ENCODE data around the gene HSPA8. TPM values are rescaled to one million over a fixed set of nuclear protein-coding genes. Genes with fewer than 3 reads are reported as not detected.

HSPA8 gene
- total and polyA plus RNA-seq, 10 of the 15 experiments (the other 5 are each of a cell fraction or from before 2014, with no cell fraction given), result 1,190 to 3,205 (median 2,045) TPM

- ATAC-seq, result no peak
- intact Hi-C loops (cut with micrococcal nuclease; ENCODE audit: unreplicated experiment) (no loop called here), in situ Hi-C loops (cut with MboI) (no loop called here)
- no peaks in the 10 kb centered on the region for H4K20me1 ChIP-seq (ENCODE audit: control insufficient read depth, insufficient read depth)
- TF ChIP-seq DPF2 (IDR thresholded peaks at IDR 0.05) (no peak), RCOR1 (conservative IDR thresholded peaks at IDR 0.05; ENCODE audit: low read depth, low read length) (no peak), IRF4 (IDR thresholded peaks at IDR 0.05; ENCODE audit: low read depth, low read length) (no peak), IKZF1 (conservative IDR thresholded peaks at IDR 0.05) (no peak), BRCA1 (IDR thresholded peaks at IDR 0.05; ENCODE audit: low read depth, low read length) (no peak), NFYA (IDR thresholded peaks at IDR 0.05; ENCODE audit: borderline replicate concordance, low read depth, low read length) (no peak), BCL11A (IDR thresholded peaks at IDR 0.05; ENCODE audit: low read depth, low read length) (no peak), YY1 (IDR thresholded peaks at IDR 0.05; ENCODE audit: low read depth, low read length) (no peak), PML (IDR thresholded peaks at IDR 0.05; ENCODE audit: low read length) (no peak), CBX5 (IDR thresholded peaks at IDR 0.05; ENCODE audit: low read depth) (no peak), RUNX3 (IDR thresholded peaks at IDR 0.05; ENCODE audit: low read length) (no peak), JUND (IDR thresholded peaks at IDR 0.05; ENCODE audit: low read depth, low read length) (no peak), CBX3 (IDR thresholded peaks at IDR 0.05; ENCODE audit: borderline replicate concordance, low read depth) (no peak), POLR2AphosphoS2 (IDR thresholded peaks at IDR 0.05; ENCODE audit: low read depth, low read length) (no peak), CUX1 (IDR thresholded peaks at IDR 0.05; ENCODE audit: insufficient replicate concordance, low read depth, low read length) (no peak), ZBTB4 (CRISPR knock-in tag; IDR thresholded peaks at IDR 0.05) (no peak), STAT1 (conservative IDR thresholded peaks at IDR 0.05) (no peak), MEF2A (IDR thresholded peaks at IDR 0.05; ENCODE audit: insufficient read depth, low read depth, low read length) (no peak), ZBED1 (IDR thresholded peaks at IDR 0.05; ENCODE audit: borderline replicate concordance) (no peak)
- H3K27ac ChIP-seq (ENCODE audit: control insufficient read depth, insufficient read depth), result no peak overlapping the region
- ChIA-PET POLR2A (no interaction called here), RAD21 (ENCODE audit: unreplicated experiment) (no interaction called here), SMC1A (ENCODE audit: uncharacterized antibody, unreplicated experiment) (interaction anchor here (1.0 to 1.9 kb wide), 3 partner anchors 13 to 19 kb away, joined by 4 to 7 read pairs (median 4); no protein-coding TSS in a partner anchor), CTCF (interaction anchor here (0.7 to 1.6 kb wide), 2 partner anchors 28 to 30 kb away, joined by 3 to 6 read pairs; no protein-coding TSS in a partner anchor)
- H3K4me2 ChIP-seq (ENCODE audit: control insufficient read depth, insufficient read depth), result no peak overlapping the region
- no TSS peak for BruUV-seq (replicated peaks)
- no peaks in the 10 kb centered on the region for H3K36me3 ChIP-seq (ENCODE audit: control insufficient read depth in 2 of 2, insufficient read depth in 2 of 2, low read length in 1 of 2)
- DNase-seq (ENCODE audit: low read depth, low spot score), result no peak
- no peak overlapping the region for H3K9ac ChIP-seq (ENCODE audit: control insufficient read depth, insufficient read depth, low read length)
- no peaks in the 10 kb centered on the region for H3K27me3 ChIP-seq (replicated peaks in 1 of 2; ENCODE audit: control insufficient read depth in 2 of 2, insufficient read depth in 2 of 2, low read length in 1 of 2)
- peaks cover 2% of the 10 kb centered on the region; the same call in 2 of the 3 replicates for H3K9me3 ChIP-seq (replicated peaks; ENCODE audit: control insufficient read depth, insufficient read depth, low read length)
- no peak for FAIRE-seq
- no peak overlapping the region for H3K4me3 ChIP-seq
- no peak overlapping the region for H2AFZ ChIP-seq (ENCODE audit: control insufficient read depth, low read depth, low read length)
- peaks cover 10% of the 10 kb centered on the region for H3K4me1 ChIP-seq (ENCODE audit: control insufficient read depth, insufficient read depth, low read length)
- H3K79me2 ChIP-seq (ENCODE audit: control insufficient read depth, insufficient read depth, low read length), result no peaks in the 10 kb centered on the region
- WGBS (ENCODE audit: insufficient coverage, insufficient replicate concordance, low lambda C conversion rate, missing lambda C conversion rate), result 76% methylated on average over 7 of the region's 7 CpGs
Measured at GRCh38 chr11:123084454-123084853, 22.5 kb upstream of the HSPA8 start.

All from GM12878 (cell line).